Endothelial cell of hepatic sinusoid (primary cell): ENCODE results near the gene LBR.
"Not testable (repeated sequence)": the region's sequence is repeated elsewhere in the genome, so short reads cannot be mapped to it uniquely, and the experiment has no call there.

Source experiments
- in situ Hi-C: cut with HindIII; loops from 2 replicates; pipeline ENCODE4 v1.10.0; 2017; ENCODE audit warnings: low sequenced_read_pairs

LBR gene

DNA sequence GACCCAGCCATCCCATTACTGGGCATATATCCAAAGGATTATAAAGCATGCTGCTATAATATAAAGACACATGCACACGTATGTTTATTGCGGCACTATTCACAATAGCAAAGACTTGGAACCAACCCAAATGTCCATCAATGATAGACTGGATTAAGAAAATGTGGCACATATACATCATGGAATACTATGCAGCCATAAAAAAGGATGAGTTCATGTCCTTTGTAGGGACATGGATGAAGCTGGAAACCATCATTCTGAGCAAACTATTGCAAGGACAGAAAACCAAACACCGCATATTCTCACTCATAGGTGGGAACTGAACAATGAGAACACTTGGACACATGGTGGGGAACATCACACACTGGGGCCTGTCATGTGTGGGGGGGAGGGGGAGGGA is 41.0 kb downstream of the LBR start:
- in situ Hi-C loops: not testable (repeated sequence)

DNA sequence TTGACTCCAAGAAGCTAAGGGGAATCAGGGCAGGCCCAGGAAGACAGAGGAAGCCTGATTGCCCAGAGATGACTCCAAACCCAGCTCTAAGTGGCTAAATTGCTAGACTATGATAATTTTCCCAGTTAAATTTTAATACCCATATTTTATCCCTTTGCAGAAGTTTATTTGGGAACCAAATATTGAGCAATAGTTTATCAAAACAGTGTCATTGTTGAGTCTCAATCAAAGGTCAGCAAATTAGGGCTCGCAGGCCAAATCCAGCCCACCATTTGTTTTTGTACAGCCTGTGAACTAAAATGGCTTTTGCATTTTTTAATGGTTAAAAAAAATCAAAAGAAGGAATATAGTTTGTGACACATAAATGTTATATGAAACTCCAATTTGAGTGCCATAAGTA is 47.1 kb downstream of the LBR start:
- in situ Hi-C loops: no loop called here

GRCh38 chr1:225378880-225379279 is 49.0 kb downstream of the LBR start:
- in situ Hi-C loops: no loop called here

DNA sequence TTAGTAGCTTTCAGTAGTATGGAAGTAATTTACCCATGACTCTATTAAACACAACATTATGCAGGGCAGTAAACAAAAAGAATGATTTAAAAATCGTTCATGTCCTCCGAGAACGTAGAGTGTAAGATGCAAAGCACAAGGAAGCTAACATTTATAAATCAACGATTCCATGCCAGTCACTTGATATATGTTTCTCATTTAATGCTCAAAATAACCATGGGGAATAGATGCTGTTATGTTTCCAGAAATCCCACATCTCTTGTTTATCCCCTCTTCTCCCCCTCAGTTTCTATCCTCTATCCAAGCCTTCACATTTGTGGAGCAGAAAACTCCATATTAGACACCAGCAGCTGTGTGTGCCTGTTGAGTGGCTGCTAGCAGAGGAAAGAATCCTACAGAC is 52.8 kb downstream of the LBR start:
- in situ Hi-C loops: no loop called here

DNA sequence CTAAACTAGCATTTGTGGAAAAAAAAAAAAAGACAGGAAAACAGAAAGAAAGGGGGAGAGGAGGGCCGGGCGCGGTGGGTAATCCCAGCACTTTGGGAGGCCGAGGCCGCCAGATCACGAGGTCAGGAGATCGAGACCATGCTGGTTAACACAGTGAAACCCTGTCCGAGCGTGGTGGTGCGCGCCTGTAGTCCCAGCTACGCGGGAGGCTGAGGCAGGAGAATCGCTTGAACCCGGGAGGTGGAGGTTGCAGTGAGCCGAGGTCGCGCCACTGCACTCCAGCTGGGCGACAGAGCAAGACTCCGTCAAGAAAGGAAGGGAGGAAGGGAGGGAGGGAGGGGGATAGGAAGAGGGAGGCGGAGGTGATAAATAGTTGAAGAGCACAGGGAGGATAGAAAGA is 54.7 kb downstream of the LBR start:
- in situ Hi-C loops: no loop called here

DNA sequence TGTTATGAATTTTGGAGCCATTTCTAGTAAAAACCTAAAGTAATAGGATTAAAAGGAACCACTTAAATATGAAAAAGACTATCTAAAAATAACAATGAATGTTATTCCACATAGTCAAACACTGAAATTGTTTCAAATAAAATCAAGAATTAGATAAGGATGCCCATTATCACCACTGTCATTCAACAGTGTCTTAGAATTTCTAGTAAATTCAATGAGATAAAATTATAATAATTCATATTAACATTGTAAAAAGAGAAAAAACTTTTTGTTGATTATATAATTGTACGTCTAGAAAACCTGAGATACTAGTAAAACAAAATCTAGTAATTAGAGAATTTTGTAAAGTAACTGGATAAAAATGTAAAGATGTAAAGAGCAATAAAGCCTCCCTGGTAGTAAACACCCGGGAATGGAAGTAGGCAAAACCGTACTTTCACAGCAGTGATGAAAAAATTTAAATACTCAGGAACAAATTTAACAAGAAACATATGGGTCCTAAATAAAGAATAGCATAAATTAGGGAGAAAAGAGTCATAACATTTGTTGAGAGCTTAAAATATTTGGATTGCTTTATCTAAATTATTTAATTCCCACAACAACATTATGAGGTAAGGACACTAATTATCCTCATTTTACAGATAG is 56.4 kb downstream of the LBR start:
- in situ Hi-C loops: no loop called here

DNA sequence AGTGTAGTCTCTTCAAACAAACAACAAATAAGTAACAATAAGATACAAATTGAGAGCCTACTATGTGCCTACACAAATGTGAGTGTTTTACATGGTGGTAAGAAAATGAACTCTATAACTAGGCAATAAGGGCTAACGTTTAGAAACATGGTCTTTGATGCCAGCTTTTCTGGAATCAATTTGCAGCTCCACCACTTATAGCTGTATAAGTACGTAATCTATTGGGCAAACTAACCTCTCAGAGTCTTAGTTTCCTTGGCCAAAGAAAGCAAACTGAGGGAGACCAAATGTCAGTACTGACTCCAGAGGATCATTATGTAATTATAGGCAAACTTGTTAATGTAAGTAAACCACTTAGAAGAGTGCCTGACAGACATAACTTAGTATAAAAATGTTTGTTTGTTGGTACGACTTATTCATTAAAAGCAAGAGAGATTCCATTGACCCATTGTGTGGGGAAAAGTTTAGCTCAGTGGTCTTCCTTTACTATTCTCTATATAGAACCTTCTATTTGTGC is 59.7 kb downstream of the LBR start:
- in situ Hi-C loops: no loop called here

DNA sequence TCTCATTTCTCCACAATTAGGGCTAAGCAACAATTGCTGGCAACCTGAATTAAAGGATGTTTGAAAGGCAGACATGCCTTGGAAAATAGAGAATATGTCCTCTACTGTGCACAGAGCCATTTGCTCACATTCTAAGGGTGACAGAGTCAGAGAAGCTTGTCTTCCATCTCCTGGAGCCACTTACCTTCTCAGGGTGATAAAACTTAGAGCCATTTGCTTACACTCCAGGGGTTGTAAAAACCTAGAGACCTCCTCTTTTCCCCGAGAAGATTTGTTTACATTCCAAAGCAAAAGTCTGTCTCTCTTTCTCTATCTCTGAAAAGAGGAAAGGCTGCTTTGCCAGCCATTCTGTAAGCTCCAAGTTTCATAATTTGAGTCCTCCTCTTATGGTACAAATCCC is 61.3 kb downstream of the LBR start:
- in situ Hi-C loops: no loop called here

GRCh38 chr1:225366018-225366417 is 61.8 kb downstream of the LBR start:
- in situ Hi-C loops: no loop called here

- in situ Hi-C loops: no loop called here
Observed at GRCh38 chr1:225364439-225364838, 63.4 kb downstream of the LBR start.

GRCh38 chr1:225362805-225363204 is 65.0 kb downstream of the LBR start:
- in situ Hi-C loops: no loop called here

DNA sequence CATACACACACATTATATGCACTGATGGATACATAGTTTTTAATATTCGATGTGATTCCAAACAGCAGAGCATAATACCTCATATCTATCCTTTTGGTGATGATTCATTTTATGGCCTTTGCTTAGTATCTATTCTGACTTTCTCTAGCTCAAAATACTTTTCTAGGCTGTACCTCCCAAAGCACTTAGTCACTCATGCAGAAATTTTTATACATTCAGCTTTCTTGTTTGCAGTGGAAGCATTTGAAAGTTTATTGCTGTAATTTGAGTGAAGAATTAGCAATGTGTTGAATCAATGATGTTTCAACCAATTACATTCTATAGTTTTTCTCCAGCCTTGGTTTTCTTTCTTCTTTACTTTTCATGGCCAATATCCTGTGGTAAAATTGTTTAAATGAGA is 66.7 kb downstream of the LBR start:
- in situ Hi-C loops: no loop called here

GRCh38 chr1:225360119-225360518 is 67.7 kb downstream of the LBR start:
- in situ Hi-C loops: no loop called here

GRCh38 chr1:225355863-225356262 is 72.0 kb downstream of the LBR start:
- in situ Hi-C loops: no loop called here

GRCh38 chr1:225354906-225355305 is 72.9 kb downstream of the LBR start:
- in situ Hi-C loops: no loop called here
